SK-N-MC (cell line): ENCODE results near the gene PDLIM4.

Experiments
- DNase-seq: peaks from one replicate; pipeline ENCODE4 v3.0.0-alpha.2; 2011; ENCODE audit warnings: low read depth, low spot score
- H3K27ac ChIP-seq: fragments of 200-600 bp; sonication (generic); 2 replicates; pipeline ENCODE4 v1.5.1; 2016; ENCODE audit warnings: mixed run types
- H3K36me3 ChIP-seq: fragments of 200-600 bp; sonication (generic); 2 replicates; pipeline ENCODE4 v1.6.1; 2017; ENCODE audit warnings: antibody characterized with exemption, low read length, mixed read lengths; ENCODE audit not compliant: insufficient read depth
- H3K4me3 ChIP-seq: fragments of 200-600 bp; sonication (generic); 2 replicates; pipeline ENCODE4 v1.5.1; 2016
- H3K9ac ChIP-seq: fragments of 200-600 bp; sonication (generic); 2 replicates; pipeline ENCODE4 v1.8.0; 2017; ENCODE audit warnings: mixed run types, mixed read lengths; ENCODE audit not compliant: insufficient read length
- H3K9me3 ChIP-seq: fragments of 200-600 bp; sonication (generic); 2 replicates; pipeline ENCODE4 v1.6.1; 2017; ENCODE audit warnings: low read depth, mild to moderate bottlenecking, antibody characterized with exemption, low read length, moderate library complexity, mixed read lengths
- EZH2 ChIP-seq: fragments of 200-600 bp; sonication (generic); IDR thresholded peaks from one replicate; pipeline ENCODE4 v1.6.1; 2017; ENCODE audit warnings: antibody characterized with exemption
- FOXP2 ChIP-seq: optimal IDR thresholded peaks from 2 replicates; pipeline ENCODE3; 2011; ENCODE audit warnings: mild to moderate bottlenecking, moderate library complexity; ENCODE audit not compliant: insufficient read depth; ENCODE audit errors: extremely low read length, control extremely low read depth
- POLR2AphosphoS5 ChIP-seq: IDR thresholded peaks from 2 replicates; pipeline ENCODE4 v1.6.1; 2012; ENCODE audit warnings: mild to moderate bottlenecking, low read depth, low read length, borderline replicate concordance

Gene PDLIM4

GRCh38 chr5:132280371-132281240, 23.1 kb downstream of the PDLIM4 start:
- H3K27ac ChIP-seq: no peak overlapping the region
- no peak for DNase-seq
- no peaks in the 10 kb centered on the region for H3K36me3 ChIP-seq
- no peak overlapping the region for H3K9ac ChIP-seq
- H3K4me3 ChIP-seq: no peak overlapping the region
- H3K9me3 ChIP-seq: no peaks in the 10 kb centered on the region
- no peak for TF ChIP-seq FOXP2
- TF ChIP-seq EZH2: no peak
- TF ChIP-seq POLR2AphosphoS5: no peak

- no peaks in the 10 kb centered on the region for H3K36me3 ChIP-seq
- no peaks in the 10 kb centered on the region for H3K9me3 ChIP-seq
- no peak overlapping the region for H3K9ac ChIP-seq
- TF ChIP-seq FOXP2 (no peak), POLR2AphosphoS5 (no peak), EZH2 (no peak)
- H3K4me3 ChIP-seq: no peak overlapping the region
- H3K27ac ChIP-seq: no peak overlapping the region
- DNase-seq: no peak
Measured at GRCh38 chr5:132281856-132282614, 24.5 kb downstream of the PDLIM4 start.

GRCh38 chr5:132283423-132284043, 26.0 kb downstream of the PDLIM4 start:
- Histone ChIP-seq H3K27ac (no peak overlapping the region), H3K9me3 (no peaks in the 10 kb centered on the region)
- DNase-seq: no peak

GRCh38 chr5:132289097-132289496, 31.6 kb downstream of the PDLIM4 start:
- H3K27ac ChIP-seq: no peak overlapping the region
- H3K9me3 ChIP-seq: no peaks in the 10 kb centered on the region
- H3K9ac ChIP-seq: no peak overlapping the region
- TF ChIP-seq FOXP2 (no peak), EZH2 (no peak), POLR2AphosphoS5 (no peak)
- DNase-seq: no peak
- H3K36me3 ChIP-seq: no peaks in the 10 kb centered on the region
- no peak overlapping the region for H3K4me3 ChIP-seq

More at GRCh38 chr5:132283423-132284043, 26.0 kb downstream of the PDLIM4 start:
- no peak for TF ChIP-seq POLR2AphosphoS5
- no peak for TF ChIP-seq FOXP2
- TF ChIP-seq EZH2: no peak
- no peaks in the 10 kb centered on the region for H3K36me3 ChIP-seq
- no peak overlapping the region for H3K9ac ChIP-seq
- no peak overlapping the region for H3K4me3 ChIP-seq

GRCh38 chr5:132291026-132291425, 33.5 kb downstream of the PDLIM4 start:
- Histone ChIP-seq H3K27ac (no peak overlapping the region), H3K9ac (no peak overlapping the region), H3K4me3 (no peak overlapping the region), H3K36me3 (no peaks in the 10 kb centered on the region), H3K9me3 (no peaks in the 10 kb centered on the region)
- TF ChIP-seq EZH2 (no peak), FOXP2 (no peak), POLR2AphosphoS5 (no peak)
- DNase-seq: no peak

GRCh38 chr5:132293066-132293991, 35.8 kb downstream of the PDLIM4 start:
- no peaks in the 10 kb centered on the region for H3K9me3 ChIP-seq
- H3K27ac ChIP-seq: peak overlapping the region; percentile 93
- no peaks in the 10 kb centered on the region for H3K36me3 ChIP-seq
- TF ChIP-seq POLR2AphosphoS5: no peak; the same call in 1 of the 2 replicates
- no peak for TF ChIP-seq FOXP2
- TF ChIP-seq EZH2: no peak
- peak overlapping the region; percentile 96 for H3K9ac ChIP-seq
- H3K4me3 ChIP-seq: peak overlapping the region; percentile 95
- DNase-seq: no peak

- peak; percentile 89 for TF ChIP-seq POLR2AphosphoS5
- TF ChIP-seq FOXP2: no peak
- TF ChIP-seq EZH2: no peak
- Histone ChIP-seq H3K36me3 (no peaks in the 10 kb centered on the region), H3K27ac (peak within 1 kb of the TSS; percentile 93), H3K9me3 (no peaks in the 10 kb centered on the region), H3K4me3 (peak within 1 kb of the TSS; percentile 95), H3K9ac (peak within 1 kb of the TSS; percentile 96)
- no peak for DNase-seq
Measured at GRCh38 chr5:132293992-132294727, 36.7 kb downstream of the PDLIM4 start, which contains the start of gene SLC22A4. Gene SLC22A4 (plus strand): TSS chr5:132294394. CDS start chr5:132294617, 223 bp downstream.
